HCT116 (cell line): ENCODE results near the gene UBE2Q2. TPM values are rescaled to one million over a fixed set of nuclear protein-coding genes. Genes with fewer than 3 reads are reported as not detected.

Experiments
- ATAC-seq: fragments of 200-7000 bp; cut with Tn5 transposase; 2 replicates; pipeline ENCODE4 v1.9.1; 2020; ENCODE audit warnings: mild to moderate bottlenecking, moderate library complexity
- BruUV-seq: library from RNA; stranded (reverse); fragments of 400-500 nt; replicated peaks from 2 replicates; lab custom pipeline; 2021; lab: Mats Ljungman, UMichigan
- CTCF ChIA-PET: fragments of 300-600 bp; sonication (Branson Sonifier 250); formaldehyde crosslinking; loops from one replicate; lab custom pipeline; 2021; ENCODE audit warnings: antibody characterized with exemption; lab: Charles Lee
- POLR2A ChIA-PET: fragments of 300-600, 350-600 bp; sonication (Branson Sonifier 250); formaldehyde crosslinking; loops from one replicate; lab custom pipeline; 2021; ENCODE audit warnings: antibody characterized with exemption; lab: Charles Lee
- RAD21 ChIA-PET, 2 experiments: fragments of 300-600 bp; sonication (Branson Sonifier 250); formaldehyde crosslinking; loops; one replicate each; lab custom pipeline; 2023; ENCODE audit warnings: low total read pairs in 2 of 2; ENCODE audit not compliant: uncharacterized antibody in 2 of 2, unreplicated experiment in 2 of 2, low non-redundant PET in 1 of 2; lab: Charles Lee
- DNase-seq: peaks from one replicate; pipeline ENCODE4 v3.0.0-alpha.2; 2010; ENCODE audit warnings: low read depth, low spot score
- H2AFZ ChIP-seq: fragments of 200-600 bp; shearing (Covaris generic), sonication (generic); 2 replicates; pipeline ENCODE4 v1.6.1; 2017; ENCODE audit warnings: low read depth, mixed run types, mixed read lengths, antibody characterized with exemption, low read length; ENCODE audit not compliant: poor library complexity, severe bottlenecking
- H3K27ac ChIP-seq: 2 replicates; pipeline ENCODE4 v1.5.1; 2012; ENCODE audit warnings: low read depth, low read length
- H3K27me3 ChIP-seq: fragments of 200-600 bp; sonication (generic); 2 replicates; pipeline ENCODE4 v1.6.1; 2016; ENCODE audit warnings: mixed run types, low read length, mixed read lengths; ENCODE audit not compliant: insufficient read depth
- H3K36me3 ChIP-seq, 2 experiments: fragments of 200-500 bp in 1 of 2; fragments of 200-600 bp in 1 of 2; sonication (Bioruptor generic) in 1 of 2; sonication (generic) in 1 of 2; 2 replicates each; pipeline versions ENCODE4 v1.5.1 to v1.6.1; 2014 to 2016; ENCODE audit warnings: low read length in 2 of 2, inconsistent platforms in 1 of 2, mixed read lengths in 1 of 2, mixed run types in 1 of 2; ENCODE audit not compliant: insufficient read depth in 2 of 2, control insufficient read depth in 1 of 2
- H3K4me1 ChIP-seq, 2 experiments: fragments of 200-600 bp in 1 of 2; sonication (generic) in 1 of 2; 2 replicates each; pipeline versions ENCODE4 v1.5.1 to v1.6.1; 2012 to 2017; ENCODE audit warnings: low read length in 2 of 2, inconsistent platforms in 1 of 2, mild to moderate bottlenecking in 1 of 2, mixed read lengths in 1 of 2, mixed run types in 1 of 2, moderate library complexity in 1 of 2; ENCODE audit not compliant: insufficient read depth in 2 of 2, control insufficient read depth in 1 of 2
- H3K4me2 ChIP-seq: fragments of 200-600 bp; sonication (generic); 2 replicates; pipeline ENCODE4 v1.6.1; 2017; ENCODE audit warnings: mixed run types, low read length, mixed read lengths
- H3K4me3 ChIP-seq, 2 experiments: fragments of 200-600 bp in 1 of 2; sonication (generic) in 1 of 2; replicated peaks in 1 of 2; 2 replicates each; pipeline ENCODE4 v1.5.1; 2011 to 2016; ENCODE audit warnings: low read length in 2 of 2, control low read depth in 1 of 2, low read depth in 1 of 2, mild to moderate bottlenecking in 1 of 2, mixed read lengths in 1 of 2, mixed run types in 1 of 2
- H3K79me2 ChIP-seq: fragments of 200-600 bp; sonication (generic); 2 replicates; pipeline ENCODE4 v1.6.1; 2017; ENCODE audit warnings: mild to moderate bottlenecking, mixed run types, low read length, moderate library complexity, mixed read lengths; ENCODE audit not compliant: insufficient read depth
- H3K9ac ChIP-seq: fragments of 200-600 bp; sonication (generic); 2 replicates; pipeline ENCODE4 v1.6.1; 2016; ENCODE audit warnings: low read length, mixed read lengths
- H3K9me2 ChIP-seq: fragments of 200-600 bp; sonication (generic), shearing (Covaris generic); 2 replicates; pipeline ENCODE4 v1.6.1; 2017; ENCODE audit warnings: mixed run types, mild to moderate bottlenecking, moderate library complexity; ENCODE audit not compliant: insufficient read depth
- H3K9me3 ChIP-seq, 2 experiments: fragments of 200-500 bp in 1 of 2; fragments of 200-600 bp in 1 of 2; sonication (Bioruptor generic) in 1 of 2; sonication (generic) in 1 of 2; 2 replicates each; pipeline ENCODE4 v1.6.1; 2014 to 2017; ENCODE audit warnings: low read length in 2 of 2, mixed read lengths in 2 of 2, inconsistent platforms in 1 of 2, low read depth in 1 of 2, mild to moderate bottlenecking in 1 of 2, mixed run types in 1 of 2, moderate library complexity in 1 of 2; ENCODE audit not compliant: control insufficient read depth in 1 of 2, insufficient read depth in 1 of 2
- H4K20me1 ChIP-seq: fragments of 200-600 bp; sonication (generic), shearing (Covaris generic); 2 replicates; pipeline ENCODE4 v1.6.1; 2017; ENCODE audit warnings: mixed run types, mild to moderate bottlenecking, moderate library complexity; ENCODE audit not compliant: insufficient read depth
- CBX3 ChIP-seq: IDR thresholded peaks from 2 replicates; pipeline ENCODE4 v1.6.1; 2012; ENCODE audit warnings: low read depth
- CEBPB ChIP-seq: IDR thresholded peaks from 2 replicates; pipeline ENCODE4 v1.6.1; 2012; ENCODE audit warnings: low read depth
- ELF1 ChIP-seq: IDR thresholded peaks from 2 replicates; pipeline ENCODE4 v1.6.1; 2012; ENCODE audit warnings: low read depth, borderline replicate concordance
- EZH2phosphoT487 ChIP-seq: fragments of 200-600 bp; IDR thresholded peaks from 2 replicates; pipeline ENCODE4 v1.6.1; 2018; ENCODE audit warnings: antibody characterized with exemption, borderline replicate concordance
- FOSL1 ChIP-seq: IDR thresholded peaks from 2 replicates; pipeline ENCODE4 v1.6.1; 2012; ENCODE audit warnings: low read depth
- JUND ChIP-seq: IDR thresholded peaks from 2 replicates; pipeline ENCODE4 v1.6.1; 2012
- POLR2AphosphoS5 ChIP-seq: IDR thresholded peaks from 2 replicates; pipeline ENCODE4 v1.6.1; 2011; ENCODE audit warnings: mild to moderate bottlenecking, low read depth, low read length, moderate library complexity
- SIN3A ChIP-seq: IDR thresholded peaks from 2 replicates; pipeline ENCODE4 v1.6.1; 2012; ENCODE audit warnings: low read depth
- SRF ChIP-seq: IDR thresholded peaks from 2 replicates; pipeline ENCODE4 v1.6.1; 2012; ENCODE audit warnings: low read depth
- TCF7L2 ChIP-seq: IDR thresholded peaks from 2 replicates; pipeline ENCODE4 v1.7.0; 2011; ENCODE audit warnings: borderline replicate concordance, inconsistent platforms; ENCODE audit not compliant: insufficient read depth, insufficient read length; ENCODE audit errors: extremely low read depth
- YY1 ChIP-seq: IDR thresholded peaks from 2 replicates; pipeline ENCODE4 v1.6.1; 2011; ENCODE audit warnings: low read length, low read depth, moderate library complexity, mild to moderate bottlenecking; ENCODE audit not compliant: insufficient replicate concordance; ENCODE audit errors: extremely low read depth
- ZFX ChIP-seq: fragments of 450-650 bp; IDR thresholded peaks from 2 replicates; pipeline ENCODE4 v1.6.1; 2017
- ZNF274 ChIP-seq: fragments of 200-500 bp; sonication (Bioruptor generic); IDR thresholded peaks from 2 replicates; pipeline ENCODE4 v1.6.1; 2014; ENCODE audit warnings: mild to moderate bottlenecking, low read depth, low read length, inconsistent platforms
- intact Hi-C: fragments of 100-400 bp; cut with micrococcal nuclease; formaldehyde crosslinking; loops from 2 replicates; pipeline ENCODE4 v1.10.0; 2022
- total RNA-seq: library from RNA; stranded (reverse); gene quantifications from one replicate; pipeline ENCODE4 v1.2.1, GENCODE V29; 2021; ENCODE audit not compliant: unreplicated experiment
- TF ChIP-seq, protein P1 (sequence below), 3 experiments: fragments of 200-600 bp in 1 of 3; sonication (generic) in 1 of 3; IDR thresholded peaks in 2 of 3; conservative IDR thresholded peaks in 1 of 3; 2 replicates each; pipeline ENCODE4 v1.5.1; 2012 to 2017; ENCODE audit warnings: low read depth in 2 of 3, low read length in 2 of 3, antibody characterized with exemption in 1 of 3, borderline replicate concordance in 1 of 3, control low read depth in 1 of 3, mild to moderate bottlenecking in 1 of 3, mixed read lengths in 1 of 3, mixed run types in 1 of 3, moderate library complexity in 1 of 3; ENCODE audit not compliant: insufficient read depth in 1 of 3
- TF ChIP-seq, protein P2 (sequence below): IDR thresholded peaks from 2 replicates; pipeline ENCODE4 v1.6.1; 2012
- TF ChIP-seq, protein P3 (sequence below): IDR thresholded peaks from 2 replicates; pipeline ENCODE4 v1.6.1; 2012

Gene UBE2Q2
- total RNA-seq, 1 experiment from 2014 or later = 12.3 TPM

DNA sequence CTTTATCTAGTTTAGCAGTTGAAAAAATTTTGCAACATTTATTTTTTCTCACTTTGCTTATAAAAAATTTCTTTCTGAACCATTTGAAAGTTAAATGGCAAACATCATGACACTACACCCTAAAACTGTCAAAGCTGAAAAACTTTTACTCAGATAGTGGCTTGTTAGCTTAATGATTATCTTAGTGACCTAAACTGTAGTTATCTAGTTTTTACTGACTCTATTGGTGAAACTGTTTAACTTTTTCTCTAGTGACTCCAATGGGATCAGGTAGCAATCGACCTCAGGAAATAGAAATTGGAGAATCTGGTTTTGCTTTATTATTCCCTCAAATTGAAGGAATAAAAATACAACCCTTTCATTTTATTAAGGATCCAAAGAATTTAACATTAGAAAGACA, 73.7 kb downstream of the UBE2Q2 start:
- no peak for ATAC-seq
- CTCF ChIA-PET = no interaction called here
- Histone ChIP-seq H3K9ac (no peak overlapping the region), H4K20me1 (no peaks in the 10 kb centered on the region), H3K27me3 (no peaks in the 10 kb centered on the region), H3K4me2 (no peak overlapping the region), H3K36me3 (peaks cover 30 to 36% of the 10 kb centered on the region in 2 experiments; a peak in 3 of 4 replicates), H3K9me2 (no peaks in the 10 kb centered on the region), H3K4me3 (no peak overlapping the region), H3K9me3 (no peaks in the 10 kb centered on the region), H3K79me2 (peaks cover 80% of the 10 kb centered on the region), H2AFZ (no peak overlapping the region), H3K4me1 (no peaks in the 10 kb centered on the region), H3K27ac (no peak overlapping the region)
- TF ChIP-seq, protein P1, sequence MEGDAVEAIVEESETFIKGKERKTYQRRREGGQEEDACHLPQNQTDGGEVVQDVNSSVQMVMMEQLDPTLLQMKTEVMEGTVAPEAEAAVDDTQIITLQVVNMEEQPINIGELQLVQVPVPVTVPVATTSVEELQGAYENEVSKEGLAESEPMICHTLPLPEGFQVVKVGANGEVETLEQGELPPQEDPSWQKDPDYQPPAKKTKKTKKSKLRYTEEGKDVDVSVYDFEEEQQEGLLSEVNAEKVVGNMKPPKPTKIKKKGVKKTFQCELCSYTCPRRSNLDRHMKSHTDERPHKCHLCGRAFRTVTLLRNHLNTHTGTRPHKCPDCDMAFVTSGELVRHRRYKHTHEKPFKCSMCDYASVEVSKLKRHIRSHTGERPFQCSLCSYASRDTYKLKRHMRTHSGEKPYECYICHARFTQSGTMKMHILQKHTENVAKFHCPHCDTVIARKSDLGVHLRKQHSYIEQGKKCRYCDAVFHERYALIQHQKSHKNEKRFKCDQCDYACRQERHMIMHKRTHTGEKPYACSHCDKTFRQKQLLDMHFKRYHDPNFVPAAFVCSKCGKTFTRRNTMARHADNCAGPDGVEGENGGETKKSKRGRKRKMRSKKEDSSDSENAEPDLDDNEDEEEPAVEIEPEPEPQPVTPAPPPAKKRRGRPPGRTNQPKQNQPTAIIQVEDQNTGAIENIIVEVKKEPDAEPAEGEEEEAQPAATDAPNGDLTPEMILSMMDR (IDR thresholded peaks at IDR 0.05 in 2 of 3, conservative IDR thresholded peaks at IDR 0.05 in 1 of 3; ENCODE audit: borderline replicate concordance in 1 of 3, insufficient read depth in 1 of 3, low read depth in 2 of 3, low read length in 2 of 3) = no peak
- TF ChIP-seq, protein P2, sequence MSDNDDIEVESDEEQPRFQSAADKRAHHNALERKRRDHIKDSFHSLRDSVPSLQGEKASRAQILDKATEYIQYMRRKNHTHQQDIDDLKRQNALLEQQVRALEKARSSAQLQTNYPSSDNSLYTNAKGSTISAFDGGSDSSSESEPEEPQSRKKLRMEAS = no peak
- TF ChIP-seq EZH2phosphoT487 = no peak
- no TSS peak for BruUV-seq
- RAD21 ChIA-PET = no interaction called here
- POLR2A ChIA-PET = no interaction called here
- intact Hi-C loops = no loop called here
- DNase-seq = no peak

DNA sequence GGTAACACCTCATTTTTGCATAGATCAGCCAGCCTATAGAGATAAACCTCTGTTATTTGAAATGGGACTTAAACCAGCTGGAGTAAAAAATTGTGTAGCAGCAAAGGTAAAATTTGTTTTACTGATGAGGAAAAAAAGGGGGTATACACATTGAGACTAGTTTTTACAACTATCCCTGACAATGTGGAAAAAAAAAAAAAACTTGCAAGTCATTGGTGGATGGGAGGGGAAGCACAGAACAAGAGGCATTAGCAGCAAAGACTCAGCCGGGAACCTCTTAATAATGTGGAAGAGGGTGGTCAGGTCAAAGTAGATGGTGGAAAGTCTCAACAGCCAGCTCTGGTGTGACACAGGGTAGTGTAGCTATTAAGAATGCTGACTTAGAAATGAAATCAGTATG, 74.9 kb downstream of the UBE2Q2 start:
- CTCF ChIA-PET = interaction anchor here (0.8 kb wide), 1 partner anchor 108 kb away, joined by 3 read pairs; no protein-coding TSS in a partner anchor
- peaks cover 32 to 36% of the 10 kb centered on the region in 2 experiments; a peak in 3 of 4 replicates for H3K36me3 ChIP-seq

More for the DNA sequence above, 74.9 kb downstream of the UBE2Q2 start:
- no TSS peak for BruUV-seq
- H3K4me1 ChIP-seq = no peaks in the 10 kb centered on the region
- intact Hi-C loops = no loop called here
- H3K27me3 ChIP-seq = no peaks in the 10 kb centered on the region
- no peak overlapping the region for H2AFZ ChIP-seq
- RAD21 ChIA-PET = no interaction called here
- H3K9me2 ChIP-seq = no peaks in the 10 kb centered on the region
- DNase-seq (no peak), ATAC-seq (no peak)
- POLR2A ChIA-PET = no interaction called here
- H3K4me2 ChIP-seq = no peak overlapping the region
- no peak overlapping the region for H3K27ac ChIP-seq
- H3K79me2 ChIP-seq = peaks cover 81% of the 10 kb centered on the region
- no peak overlapping the region for H3K4me3 ChIP-seq
- TF ChIP-seq SRF = no peak
- no peak for TF ChIP-seq CEBPB
- no peak for TF ChIP-seq FOSL1
- TF ChIP-seq SIN3A = no peak
- TF ChIP-seq ZNF274 = no peak
- no peak for TF ChIP-seq YY1
- TF ChIP-seq EZH2phosphoT487 = no peak
- TF ChIP-seq ELF1 = no peak
- TF ChIP-seq ZFX = no peak
- TF ChIP-seq, protein P3, sequence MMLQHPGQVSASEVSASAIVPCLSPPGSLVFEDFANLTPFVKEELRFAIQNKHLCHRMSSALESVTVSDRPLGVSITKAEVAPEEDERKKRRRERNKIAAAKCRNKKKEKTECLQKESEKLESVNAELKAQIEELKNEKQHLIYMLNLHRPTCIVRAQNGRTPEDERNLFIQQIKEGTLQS = no peak
- no peak for TF ChIP-seq TCF7L2
- TF ChIP-seq, protein P2 = no peak
- no peak for TF ChIP-seq POLR2AphosphoS5
- no peak for TF ChIP-seq CBX3
- no peak for TF ChIP-seq JUND
- no peaks in the 10 kb centered on the region for H4K20me1 ChIP-seq
- H3K9ac ChIP-seq = no peak overlapping the region
- no peaks in the 10 kb centered on the region for H3K9me3 ChIP-seq
